Esophagus muscularis mucosa (tissue), 3 donors: Measurements from ENCODE around the gene PICALM.

Experiments used
- POLR2AphosphoS5 ChIP-seq, 2 donors: sonication (generic); formaldehyde crosslinking; IDR thresholded peaks; one replicate each; pipeline ENCODE4 v1.6.1; 2017; ENCODE audit warnings: antibody characterized with exemption in 2 of 2
- TF ChIP-seq, protein P1 (sequence below), 3 experiments: fragments of 200-600 bp in 2 of 3; fragments of 450-650 bp in 1 of 3; sonication (generic) in 2 of 3; IDR thresholded peaks; one replicate each; pipeline ENCODE4 v1.5.1; 2017 to 2019; ENCODE audit warnings: antibody characterized with exemption in 3 of 3, mild to moderate bottlenecking in 2 of 3, moderate library complexity in 1 of 3

DNA sequence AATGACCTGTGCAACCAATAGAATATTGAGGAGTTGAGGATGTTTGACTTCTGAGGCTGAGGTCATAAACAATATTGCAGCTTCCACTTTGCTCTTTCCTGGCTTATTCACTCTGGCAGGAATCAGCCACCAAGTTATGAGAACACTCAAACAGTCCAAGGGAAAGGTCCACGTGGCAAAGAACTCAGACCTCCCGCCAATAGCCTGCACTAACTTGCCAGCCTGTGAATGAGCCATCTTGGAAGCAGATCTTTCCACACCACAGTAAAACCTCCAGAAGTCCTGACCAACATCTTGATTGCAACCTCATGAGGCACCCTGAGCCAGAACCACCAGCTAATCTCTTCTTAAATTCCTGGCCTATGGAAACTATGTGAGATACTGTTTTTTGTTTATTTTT is 22.7 kb upstream of the PICALM start:
- TF ChIP-seq, protein P1, sequence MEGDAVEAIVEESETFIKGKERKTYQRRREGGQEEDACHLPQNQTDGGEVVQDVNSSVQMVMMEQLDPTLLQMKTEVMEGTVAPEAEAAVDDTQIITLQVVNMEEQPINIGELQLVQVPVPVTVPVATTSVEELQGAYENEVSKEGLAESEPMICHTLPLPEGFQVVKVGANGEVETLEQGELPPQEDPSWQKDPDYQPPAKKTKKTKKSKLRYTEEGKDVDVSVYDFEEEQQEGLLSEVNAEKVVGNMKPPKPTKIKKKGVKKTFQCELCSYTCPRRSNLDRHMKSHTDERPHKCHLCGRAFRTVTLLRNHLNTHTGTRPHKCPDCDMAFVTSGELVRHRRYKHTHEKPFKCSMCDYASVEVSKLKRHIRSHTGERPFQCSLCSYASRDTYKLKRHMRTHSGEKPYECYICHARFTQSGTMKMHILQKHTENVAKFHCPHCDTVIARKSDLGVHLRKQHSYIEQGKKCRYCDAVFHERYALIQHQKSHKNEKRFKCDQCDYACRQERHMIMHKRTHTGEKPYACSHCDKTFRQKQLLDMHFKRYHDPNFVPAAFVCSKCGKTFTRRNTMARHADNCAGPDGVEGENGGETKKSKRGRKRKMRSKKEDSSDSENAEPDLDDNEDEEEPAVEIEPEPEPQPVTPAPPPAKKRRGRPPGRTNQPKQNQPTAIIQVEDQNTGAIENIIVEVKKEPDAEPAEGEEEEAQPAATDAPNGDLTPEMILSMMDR (IDR thresholded peaks at IDR 0.05), result no peak
- no peak for TF ChIP-seq POLR2AphosphoS5 (IDR thresholded peaks at IDR 0.05)
